ENCODE results near the gene KCTD1. TPM values are rescaled to one million over a fixed set of nuclear protein-coding genes. Genes with fewer than 3 reads are reported as not detected.

The KCTD1 gene
- total and polyA plus RNA-seq, 10 of the 15 experiments (the other 5 are each of a cell fraction or from before 2014, with no cell fraction given) = 1.5 to 13.4 (median 5.5) TPM

GRCh38 chr18:26438980-26439379 is 109.4 kb downstream of the KCTD1 start (continued):
- TF ChIP-seq HCFC1 (IDR thresholded peaks at IDR 0.05; ENCODE audit: low read length) (no peak), SRF (IDR thresholded peaks at IDR 0.05; ENCODE audit: low read depth in 2 of 2, low read length in 2 of 2) (0 out of 4 replicates have a peak, but pooled peaks of 1 of the 2 experiments have one; percentile 10), BHLHE40 (IDR thresholded peaks at IDR 0.05; ENCODE audit: borderline replicate concordance in 1 of 2, low read depth in 2 of 2, low read length in 1 of 2) (peak in 1 of 2 experiments; percentile 45; a peak in 1 of 4 replicates), POU2F2 (IDR thresholded peaks at IDR 0.05; ENCODE audit: borderline replicate concordance, low read depth, low read length) (peak; percentile 76; the same call in 1 of the 3 replicates), CREM (IDR thresholded peaks at IDR 0.05; ENCODE audit: low read depth) (0 out of 2 replicates have a peak, but pooled peaks have one; percentile 30), MEF2B (IDR thresholded peaks at IDR 0.05; ENCODE audit: partially characterized antibody, poor library complexity, severe bottlenecking) (peak; percentile 88), ZNF24 (IDR thresholded peaks at IDR 0.05) (0 out of 2 replicates have a peak, but pooled peaks have one; percentile 43), ZZZ3 (IDR thresholded peaks at IDR 0.05; ENCODE audit: control insufficient read depth, insufficient read length, low read depth) (no peak), SIN3A (IDR thresholded peaks at IDR 0.05; ENCODE audit: low read depth, low read length) (no peak), ZNF217 (IDR thresholded peaks at IDR 0.05) (peak; percentile 32; the same call in 1 of the 2 replicates), RAD21 (IDR thresholded peaks at IDR 0.05; ENCODE audit: insufficient read depth, low read depth, low read length) (0 out of 2 replicates have a peak, but pooled peaks have one; percentile 2), SIX5 (IDR thresholded peaks at IDR 0.05; ENCODE audit: low read depth, low read length, severe bottlenecking) (no peak), SMC3 (IDR thresholded peaks at IDR 0.05; ENCODE audit: borderline replicate concordance, low read length) (no peak), SMAD5 (IDR thresholded peaks at IDR 0.05; ENCODE audit: low read depth) (no peak), FOXM1 (IDR thresholded peaks at IDR 0.05; ENCODE audit: low read depth, low read length) (no peak)
- TF ChIP-seq, protein P1, sequence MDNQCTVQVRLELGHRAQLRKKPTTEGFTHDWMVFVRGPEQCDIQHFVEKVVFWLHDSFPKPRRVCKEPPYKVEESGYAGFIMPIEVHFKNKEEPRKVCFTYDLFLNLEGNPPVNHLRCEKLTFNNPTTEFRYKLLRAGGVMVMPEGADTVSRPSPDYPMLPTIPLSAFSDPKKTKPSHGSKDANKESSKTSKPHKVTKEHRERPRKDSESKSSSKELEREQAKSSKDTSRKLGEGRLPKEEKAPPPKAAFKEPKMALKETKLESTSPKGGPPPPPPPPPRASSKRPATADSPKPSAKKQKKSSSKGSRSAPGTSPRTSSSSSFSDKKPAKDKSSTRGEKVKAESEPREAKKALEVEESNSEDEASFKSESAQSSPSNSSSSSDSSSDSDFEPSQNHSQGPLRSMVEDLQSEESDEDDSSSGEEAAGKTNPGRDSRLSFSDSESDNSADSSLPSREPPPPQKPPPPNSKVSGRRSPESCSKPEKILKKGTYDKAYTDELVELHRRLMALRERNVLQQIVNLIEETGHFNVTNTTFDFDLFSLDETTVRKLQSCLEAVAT (IDR thresholded peaks at IDR 0.05) = peak; percentile 23; the same call in 1 of the 2 replicates
- TF ChIP-seq, protein P2, sequence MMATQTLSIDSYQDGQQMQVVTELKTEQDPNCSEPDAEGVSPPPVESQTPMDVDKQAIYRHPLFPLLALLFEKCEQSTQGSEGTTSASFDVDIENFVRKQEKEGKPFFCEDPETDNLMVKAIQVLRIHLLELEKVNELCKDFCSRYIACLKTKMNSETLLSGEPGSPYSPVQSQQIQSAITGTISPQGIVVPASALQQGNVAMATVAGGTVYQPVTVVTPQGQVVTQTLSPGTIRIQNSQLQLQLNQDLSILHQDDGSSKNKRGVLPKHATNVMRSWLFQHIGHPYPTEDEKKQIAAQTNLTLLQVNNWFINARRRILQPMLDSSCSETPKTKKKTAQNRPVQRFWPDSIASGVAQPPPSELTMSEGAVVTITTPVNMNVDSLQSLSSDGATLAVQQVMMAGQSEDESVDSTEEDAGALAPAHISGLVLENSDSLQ (IDR thresholded peaks at IDR 0.05) = peak; percentile 30; the same call in 1 of the 2 replicates
- TF ChIP-seq, protein P3, sequence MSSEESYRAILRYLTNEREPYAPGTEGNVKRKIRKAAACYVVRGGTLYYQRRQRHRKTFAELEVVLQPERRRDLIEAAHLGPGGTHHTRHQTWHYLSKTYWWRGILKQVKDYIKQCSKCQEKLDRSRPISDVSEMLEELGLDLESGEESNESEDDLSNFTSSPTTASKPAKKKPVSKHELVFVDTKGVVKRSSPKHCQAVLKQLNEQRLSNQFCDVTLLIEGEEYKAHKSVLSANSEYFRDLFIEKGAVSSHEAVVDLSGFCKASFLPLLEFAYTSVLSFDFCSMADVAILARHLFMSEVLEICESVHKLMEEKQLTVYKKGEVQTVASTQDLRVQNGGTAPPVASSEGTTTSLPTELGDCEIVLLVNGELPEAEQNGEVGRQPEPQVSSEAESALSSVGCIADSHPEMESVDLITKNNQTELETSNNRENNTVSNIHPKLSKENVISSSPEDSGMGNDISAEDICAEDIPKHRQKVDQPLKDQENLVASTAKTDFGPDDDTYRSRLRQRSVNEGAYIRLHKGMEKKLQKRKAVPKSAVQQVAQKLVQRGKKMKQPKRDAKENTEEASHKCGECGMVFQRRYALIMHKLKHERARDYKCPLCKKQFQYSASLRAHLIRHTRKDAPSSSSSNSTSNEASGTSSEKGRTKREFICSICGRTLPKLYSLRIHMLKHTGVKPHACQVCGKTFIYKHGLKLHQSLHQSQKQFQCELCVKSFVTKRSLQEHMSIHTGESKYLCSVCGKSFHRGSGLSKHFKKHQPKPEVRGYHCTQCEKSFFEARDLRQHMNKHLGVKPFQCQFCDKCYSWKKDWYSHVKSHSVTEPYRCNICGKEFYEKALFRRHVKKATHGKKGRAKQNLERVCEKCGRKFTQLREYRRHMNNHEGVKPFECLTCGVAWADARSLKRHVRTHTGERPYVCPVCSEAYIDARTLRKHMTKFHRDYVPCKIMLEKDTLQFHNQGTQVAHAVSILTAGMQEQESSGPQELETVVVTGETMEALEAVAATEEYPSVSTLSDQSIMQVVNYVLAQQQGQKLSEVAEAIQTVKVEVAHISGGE (CRISPR knock-in tag; IDR thresholded peaks at IDR 0.05) = no peak
- TF ChIP-seq, protein P4, sequence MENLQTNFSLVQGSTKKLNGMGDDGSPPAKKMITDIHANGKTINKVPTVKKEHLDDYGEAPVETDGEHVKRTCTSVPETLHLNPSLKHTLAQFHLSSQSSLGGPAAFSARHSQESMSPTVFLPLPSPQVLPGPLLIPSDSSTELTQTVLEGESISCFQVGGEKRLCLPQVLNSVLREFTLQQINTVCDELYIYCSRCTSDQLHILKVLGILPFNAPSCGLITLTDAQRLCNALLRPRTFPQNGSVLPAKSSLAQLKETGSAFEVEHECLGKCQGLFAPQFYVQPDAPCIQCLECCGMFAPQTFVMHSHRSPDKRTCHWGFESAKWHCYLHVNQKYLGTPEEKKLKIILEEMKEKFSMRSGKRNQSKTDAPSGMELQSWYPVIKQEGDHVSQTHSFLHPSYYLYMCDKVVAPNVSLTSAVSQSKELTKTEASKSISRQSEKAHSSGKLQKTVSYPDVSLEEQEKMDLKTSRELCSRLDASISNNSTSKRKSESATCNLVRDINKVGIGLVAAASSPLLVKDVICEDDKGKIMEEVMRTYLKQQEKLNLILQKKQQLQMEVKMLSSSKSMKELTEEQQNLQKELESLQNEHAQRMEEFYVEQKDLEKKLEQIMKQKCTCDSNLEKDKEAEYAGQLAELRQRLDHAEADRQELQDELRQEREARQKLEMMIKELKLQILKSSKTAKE (IDR thresholded peaks at IDR 0.05; ENCODE audit: low read depth, poor library complexity, severe bottlenecking) = peak; percentile 72
